GM08714 (cell line): ENCODE measurements around the gene HMGCLL1.

Experiments used
- H3K4me3 ChIP-seq: fragments of 200-500 bp; sonication (Bioruptor generic); 2 replicates; pipeline ENCODE4 v1.5.1; 2014; ENCODE audit warnings: mild to moderate bottlenecking, low read length, inconsistent platforms
- ZNF274 ChIP-seq: IDR thresholded peaks from 2 replicates; pipeline ENCODE4 v1.6.1; 2012; ENCODE audit warnings: mild to moderate bottlenecking, low read depth, low read length

The HMGCLL1 gene

DNA sequence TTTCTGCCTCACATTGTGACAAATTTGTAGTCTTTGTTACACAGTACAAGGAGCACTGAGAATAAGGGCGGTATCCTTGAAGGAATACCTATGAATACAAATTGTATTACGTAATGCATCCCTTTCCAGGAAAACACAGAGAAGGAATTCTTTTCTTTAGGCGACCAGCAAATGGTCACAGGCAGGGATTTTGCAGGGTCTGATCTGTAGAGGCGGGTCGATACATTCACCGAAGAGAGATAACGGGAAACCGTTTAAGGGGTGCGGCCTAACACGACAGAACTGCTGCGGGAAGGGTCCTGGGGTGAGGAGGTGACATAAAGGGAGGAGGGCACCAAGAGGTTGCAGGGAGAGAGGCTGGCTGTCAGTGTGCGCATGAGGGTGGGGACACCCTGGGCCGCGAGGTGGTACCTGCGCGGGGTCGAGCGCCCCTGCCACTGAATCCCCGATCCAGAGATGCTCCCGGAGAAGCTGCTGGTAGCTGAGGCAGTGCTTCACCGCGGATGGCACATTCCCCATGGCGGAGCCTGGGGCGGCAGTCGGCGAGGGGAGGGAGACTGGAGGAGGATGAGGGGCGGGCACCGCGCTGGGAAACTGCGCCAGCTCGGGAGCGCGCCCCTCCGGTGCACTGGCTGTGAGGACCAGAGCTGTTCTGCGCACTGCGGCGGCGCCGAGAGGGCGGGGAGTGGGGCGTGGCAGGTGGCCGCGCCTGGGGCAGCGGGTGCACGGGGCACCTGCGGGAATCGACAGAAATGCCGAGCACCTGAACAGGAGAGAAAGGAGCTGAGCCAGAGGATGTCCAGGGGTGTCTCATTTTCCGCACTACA lies at the start of gene HMGCLL1:
TSS of gene HMGCLL1 (minus strand) at position 656 of the 827 bp plus-strand sequence. CDS start at position 519, 137 bp downstream.
- H3K4me3 ChIP-seq = no peak within 1 kb of the TSS; the same call in 1 of the 2 replicates
- TF ChIP-seq ZNF274 = no peak

DNA sequence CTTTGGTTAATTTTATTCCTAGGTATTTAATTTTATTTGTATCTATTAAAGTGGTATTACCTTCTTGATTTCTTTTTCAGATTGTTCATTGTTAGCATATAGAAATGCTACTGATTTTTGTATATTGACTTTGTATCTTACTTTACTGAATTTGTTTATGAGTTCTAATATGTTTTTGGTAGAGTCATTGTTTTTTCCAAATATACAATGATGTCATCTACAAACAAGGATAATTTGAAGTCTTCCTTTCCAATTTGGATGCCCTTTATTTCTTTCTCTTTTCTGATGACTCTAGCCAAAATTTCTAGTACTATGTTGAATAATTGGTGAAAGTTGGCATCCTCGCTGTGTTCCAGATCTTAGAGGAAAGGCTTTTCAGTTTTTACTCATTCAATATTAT lies 43.0 kb upstream of the HMGCLL1 start:
- H3K4me3 ChIP-seq = no peak overlapping the region
- TF ChIP-seq ZNF274 = no peak

DNA sequence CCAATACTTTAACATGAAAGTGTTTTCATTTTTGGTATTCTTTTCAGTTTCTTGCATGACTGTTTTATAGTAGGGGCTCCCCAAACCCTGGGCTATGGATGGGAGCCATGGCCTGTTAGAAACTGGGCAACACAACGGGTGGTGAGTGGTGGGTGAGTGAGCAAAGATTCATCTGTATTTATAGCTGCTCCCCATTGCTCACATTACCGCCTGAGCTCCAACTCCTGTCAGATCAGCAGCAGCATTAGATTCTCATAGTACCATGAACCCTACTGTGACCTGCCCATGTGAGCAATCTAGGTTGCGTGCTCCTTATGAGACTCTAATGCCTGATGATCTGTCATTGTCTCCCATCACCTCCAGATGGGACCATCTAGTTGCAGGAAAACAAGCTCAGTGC lies 42.3 kb upstream of the HMGCLL1 start:
- no peak for TF ChIP-seq ZNF274
- H3K4me3 ChIP-seq = no peak overlapping the region

DNA sequence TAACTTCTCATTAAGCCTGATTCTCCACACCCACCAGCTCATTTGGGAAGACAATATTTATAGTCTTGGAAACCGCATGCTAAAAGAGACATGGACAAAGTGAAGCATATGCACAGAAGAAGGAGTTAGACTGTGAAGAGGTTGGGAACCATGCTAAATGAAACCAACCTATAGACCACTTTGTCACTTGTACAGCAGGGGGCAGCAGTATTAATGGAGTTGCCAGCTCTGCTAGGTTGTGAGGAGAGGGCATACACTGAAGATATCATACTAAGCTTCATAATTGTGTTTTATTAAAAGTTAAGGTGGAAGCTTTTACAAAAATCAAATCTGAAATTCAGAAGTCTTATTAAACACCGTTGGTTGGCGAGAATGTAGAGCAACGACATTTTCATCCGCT lies 38.3 kb upstream of the HMGCLL1 start:
- no peak for TF ChIP-seq ZNF274
- H3K4me3 ChIP-seq = no peak overlapping the region

DNA sequence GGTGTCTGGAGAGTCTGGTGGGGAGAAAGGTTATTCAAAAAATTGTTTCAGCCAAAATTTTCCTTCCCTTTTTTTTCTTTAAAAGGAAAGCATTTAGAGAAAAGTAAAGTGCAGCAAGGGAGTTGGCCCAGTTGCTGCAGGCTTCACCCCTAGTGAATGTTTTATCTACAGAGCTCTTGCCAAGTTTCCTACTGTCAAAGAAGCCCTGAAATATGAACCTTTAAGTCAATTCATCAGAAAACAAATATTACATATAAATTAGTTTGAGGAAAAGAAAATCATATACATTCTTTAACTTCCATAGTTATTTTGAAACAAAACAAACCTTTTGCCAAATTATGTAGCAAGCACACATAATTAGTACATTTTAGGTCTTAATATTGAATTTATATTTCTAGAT lies 25.0 kb upstream of the HMGCLL1 start:
- no peak overlapping the region for H3K4me3 ChIP-seq
- no peak for TF ChIP-seq ZNF274

DNA sequence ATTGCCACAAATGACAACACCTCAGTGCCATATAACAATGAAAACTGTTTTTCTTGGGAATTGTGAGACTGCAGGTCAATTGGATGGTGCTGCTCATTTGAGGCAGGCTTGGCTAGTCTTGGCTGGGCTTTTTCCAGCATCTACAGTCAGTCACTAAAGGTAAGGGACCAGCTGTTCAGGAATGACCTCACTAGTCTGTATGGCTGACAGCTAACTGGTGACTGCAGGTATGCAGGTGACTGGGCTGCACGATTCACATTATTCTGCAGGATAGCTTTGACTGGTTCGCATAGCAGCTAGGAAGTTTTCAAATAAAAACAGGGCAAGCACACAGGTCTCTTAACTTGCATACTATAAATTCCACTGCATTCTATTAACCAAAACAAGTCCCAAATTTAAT lies 22.1 kb upstream of the HMGCLL1 start:
- no peak for TF ChIP-seq ZNF274
- no peak overlapping the region for H3K4me3 ChIP-seq

DNA sequence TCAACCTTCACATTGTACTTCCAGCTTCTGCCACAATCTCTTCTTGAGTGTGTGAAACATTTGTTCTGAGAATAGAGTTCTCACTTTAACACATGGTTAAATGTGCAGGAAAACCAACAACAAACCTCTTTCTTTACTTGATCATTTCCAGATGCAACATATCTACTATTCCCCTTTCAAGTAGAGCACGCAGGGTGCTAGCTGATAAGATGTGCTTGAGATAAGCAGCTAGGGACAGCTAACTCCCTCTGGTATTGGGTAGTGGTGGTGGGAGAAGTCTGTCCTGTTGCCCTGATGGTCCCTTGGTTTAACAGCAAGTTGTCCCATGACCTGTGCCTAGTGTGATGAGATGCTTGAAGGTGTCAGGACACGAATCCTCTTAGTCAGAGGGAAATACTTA lies 15.4 kb upstream of the HMGCLL1 start:
- TF ChIP-seq ZNF274 = no peak

DNA sequence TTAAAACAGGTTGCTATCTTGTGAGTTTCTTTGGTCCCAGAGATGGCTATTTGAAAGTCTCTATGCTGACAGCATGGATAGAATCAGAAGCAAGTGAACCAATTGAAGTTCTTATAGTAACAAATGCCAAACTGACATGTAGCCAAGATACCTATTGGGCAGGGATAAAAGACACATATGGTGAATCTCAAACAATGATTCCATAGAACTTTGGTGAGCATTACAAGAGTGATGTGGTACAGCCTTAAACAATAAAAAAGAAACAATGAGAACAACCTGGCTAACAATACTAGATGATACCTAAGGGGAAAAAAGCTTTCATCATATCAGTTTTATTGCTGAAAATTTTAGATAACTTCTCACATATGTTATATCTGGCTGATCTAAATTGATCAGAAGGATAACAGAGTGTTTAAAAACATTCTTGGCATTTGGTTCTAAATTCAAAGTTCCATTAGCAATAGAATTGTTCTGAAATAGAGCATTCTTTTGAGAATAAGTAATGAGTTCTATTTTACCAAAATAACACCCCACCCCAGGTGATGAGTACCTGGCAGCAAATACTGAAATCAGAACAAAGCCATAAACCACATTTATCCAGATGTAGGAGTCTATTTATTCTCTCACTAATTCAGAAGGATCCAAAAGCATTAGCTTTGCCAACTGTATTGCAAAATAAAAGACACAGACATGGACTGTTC lies 5.8 kb upstream of the HMGCLL1 start:
- no peak overlapping the region for H3K4me3 ChIP-seq

More for the DNA sequence above, 15.4 kb upstream of the HMGCLL1 start:
- H3K4me3 ChIP-seq = no peak overlapping the region

DNA sequence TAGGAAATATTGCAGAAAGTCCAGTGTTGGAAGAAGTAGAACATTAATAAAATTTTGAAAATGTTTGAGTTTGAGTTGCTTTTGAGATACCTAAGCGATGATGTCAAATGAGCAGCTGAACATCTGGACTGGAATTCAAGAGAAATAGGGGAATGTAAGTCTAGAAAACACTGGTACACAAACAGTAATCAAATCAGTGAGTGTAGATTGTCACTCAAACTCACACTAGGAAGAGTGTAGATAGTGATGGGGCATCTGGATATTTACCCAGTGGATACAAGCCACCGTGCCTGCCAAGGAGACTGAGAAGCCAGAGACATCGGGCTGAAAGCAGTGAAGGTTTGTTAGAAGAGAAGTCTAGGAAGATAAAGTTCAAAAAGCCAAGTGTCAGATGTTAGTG lies 2.2 kb downstream of the HMGCLL1 start:
- TF ChIP-seq ZNF274 = no peak

More for the DNA sequence above, 5.8 kb upstream of the HMGCLL1 start:
- TF ChIP-seq ZNF274 = no peak

DNA sequence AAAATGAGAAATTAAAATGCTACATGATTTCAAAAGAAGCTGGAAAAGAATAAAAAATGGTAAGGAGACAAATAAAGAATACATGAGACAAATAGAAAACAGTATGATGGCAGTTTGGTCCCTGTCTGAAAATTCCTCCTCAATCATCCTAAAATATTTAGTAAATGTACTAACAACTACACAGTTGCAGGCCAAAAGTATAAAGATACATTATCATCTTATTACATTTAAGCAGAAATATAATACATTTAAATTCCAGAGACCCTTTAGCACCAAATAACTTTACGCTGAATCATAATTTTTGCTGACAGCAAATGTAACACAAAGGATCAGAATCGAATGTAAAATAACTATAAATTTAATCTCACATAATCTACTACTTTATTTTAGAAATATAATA lies 4.4 kb downstream of the HMGCLL1 start:
- TF ChIP-seq ZNF274 = no peak
- no peak overlapping the region for H3K4me3 ChIP-seq

More for the DNA sequence above, 2.2 kb downstream of the HMGCLL1 start:
- no peak overlapping the region for H3K4me3 ChIP-seq

DNA sequence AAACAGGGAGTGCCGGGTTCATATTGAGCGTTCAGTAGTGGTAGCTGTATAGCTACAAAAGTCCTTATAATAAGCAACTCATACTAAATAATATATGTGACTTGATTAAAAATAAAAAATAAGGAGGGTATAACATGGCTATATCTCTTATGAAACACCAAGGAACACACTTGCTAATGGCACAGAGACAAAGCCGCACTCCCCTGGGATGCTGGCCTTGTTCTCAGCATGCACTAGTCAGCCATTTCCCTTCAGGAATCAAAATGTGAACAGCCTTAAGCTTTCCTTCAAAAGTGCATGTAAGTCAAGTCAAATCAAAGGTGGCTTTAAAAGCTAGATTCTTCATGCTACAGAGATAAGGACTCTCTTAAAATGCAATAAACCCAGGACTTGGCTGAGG lies 9.4 kb downstream of the HMGCLL1 start:
- H3K4me3 ChIP-seq = no peak overlapping the region
- no peak for TF ChIP-seq ZNF274

DNA sequence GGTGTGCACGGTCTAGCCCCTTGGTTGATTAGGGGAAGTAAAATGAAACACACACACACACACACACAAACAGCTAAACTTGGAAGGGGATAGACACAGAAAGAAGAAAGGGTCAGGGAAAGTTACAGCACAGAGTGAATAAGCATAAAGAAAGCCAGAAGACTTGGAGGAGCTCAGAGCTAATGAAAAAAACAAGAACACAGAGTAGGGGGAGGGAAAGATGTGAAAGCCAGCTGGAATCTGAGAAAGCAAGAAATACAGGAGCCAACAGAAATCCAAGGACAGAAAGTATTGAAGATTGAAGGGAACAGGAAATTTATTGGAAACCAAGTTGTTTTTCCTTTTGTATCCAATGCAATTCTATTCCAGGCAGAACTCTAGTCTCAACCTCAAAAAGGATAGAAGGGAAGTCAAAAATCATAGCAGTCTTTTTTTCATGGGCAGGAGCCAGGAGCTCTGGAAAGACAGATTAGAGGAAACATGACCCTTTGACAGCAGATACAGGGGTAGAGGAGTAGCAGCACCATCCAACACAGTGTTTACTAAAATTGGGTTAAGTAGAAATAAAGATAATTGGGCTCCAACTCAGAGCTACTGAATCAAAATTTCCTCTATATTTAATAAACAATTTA lies 10.1 kb downstream of the HMGCLL1 start:
- no peak for TF ChIP-seq ZNF274
- H3K4me3 ChIP-seq = no peak overlapping the region

DNA sequence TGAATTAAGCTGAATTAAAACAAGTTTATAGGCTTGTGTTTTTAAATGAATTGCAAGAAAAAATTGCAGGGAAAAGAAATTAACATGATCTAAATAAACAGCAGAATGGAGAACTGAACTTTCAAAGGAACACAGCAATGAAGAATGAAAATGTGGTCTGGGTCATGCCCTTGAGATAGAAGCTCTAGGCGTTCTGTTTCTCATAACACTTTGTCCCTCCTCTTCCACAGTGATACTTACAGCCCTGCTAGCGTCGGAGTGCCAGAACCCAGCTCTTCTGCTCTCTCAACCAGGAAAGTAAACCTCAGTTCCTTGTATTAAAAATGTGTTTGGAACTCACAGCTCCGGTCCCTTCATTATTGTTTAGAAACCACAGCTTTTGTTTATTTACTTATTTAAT lies 11.4 kb downstream of the HMGCLL1 start:
- TF ChIP-seq ZNF274 = no peak
- H3K4me3 ChIP-seq = no peak overlapping the region

DNA sequence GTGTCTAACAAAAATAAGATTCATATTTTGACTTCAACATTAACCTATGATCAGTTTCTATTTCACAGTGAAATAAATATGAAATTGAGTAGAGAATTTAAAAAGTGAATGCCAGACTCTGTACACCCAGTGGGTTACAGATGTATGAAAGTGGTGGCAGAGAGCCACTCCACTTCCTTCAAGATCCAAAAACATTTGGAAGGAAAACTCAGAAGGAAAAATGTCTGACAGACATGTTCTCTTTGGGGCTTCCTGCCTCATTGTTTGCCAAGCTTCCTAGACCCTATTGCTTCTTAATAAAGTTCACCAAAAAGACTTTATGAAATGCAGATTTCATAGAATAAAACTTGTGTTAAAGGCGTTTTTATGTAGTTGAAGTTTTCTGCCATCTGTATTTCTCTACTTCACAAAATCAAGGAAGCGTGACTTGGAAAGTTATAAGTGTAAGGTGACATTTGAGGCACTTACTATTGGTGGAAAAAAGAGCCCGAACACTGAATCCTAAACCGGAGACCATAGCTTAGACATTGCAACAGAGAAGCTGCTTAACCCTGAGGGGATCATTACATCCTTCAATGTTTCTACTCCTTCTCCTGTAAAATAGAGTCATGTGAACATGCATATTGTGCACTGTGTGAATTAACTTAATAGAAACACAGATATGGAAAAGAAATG lies 12.8 kb downstream of the HMGCLL1 start:
- no peak for TF ChIP-seq ZNF274
- H3K4me3 ChIP-seq = no peak overlapping the region

DNA sequence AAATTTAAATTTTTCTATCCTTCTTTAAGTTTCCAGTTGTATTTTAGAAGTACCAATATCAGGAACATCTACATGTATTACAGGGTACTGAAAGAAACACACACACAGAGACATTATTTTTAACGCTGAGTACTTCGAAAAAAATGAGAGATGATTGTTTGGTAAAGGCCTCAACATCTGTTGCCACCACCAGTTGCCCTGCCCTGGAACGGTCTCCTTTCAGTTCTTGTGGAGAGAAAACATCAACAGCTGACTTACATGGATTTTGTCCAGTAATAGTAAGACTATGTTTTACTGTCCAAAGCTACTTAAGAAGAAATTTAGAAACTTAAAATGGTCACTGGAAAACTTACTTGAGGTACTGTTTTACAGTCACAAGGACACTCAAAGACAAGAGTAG lies 16.7 kb downstream of the HMGCLL1 start:
- H3K4me3 ChIP-seq = no peak overlapping the region
- TF ChIP-seq ZNF274 = no peak
